Measurements from ENCODE around the gene PRDM12. TPM values are rescaled to one million over a fixed set of nuclear protein-coding genes. Genes with fewer than 3 reads are reported as not detected.

Gene PRDM12
- total RNA-seq, 4 donors from 2014 or later, result 0.21 TPM; not detected in 3

GRCh38 chr9:130660683-130661450, 3.5 kb upstream of the PRDM12 start:
- intact Hi-C loops (cut with DNase I; ENCODE audit: low total_unique reads), result no loop called here
- H3K4me3 ChIP-seq (ENCODE audit: low read depth, poor library complexity, severe bottlenecking), result no peak overlapping the region
- DNase-seq (ENCODE audit: low spot score in 2 of 2), result no peak
- TF ChIP-seq POLR2A (IDR thresholded peaks at IDR 0.05), result no peak
- TF ChIP-seq, protein P1, sequence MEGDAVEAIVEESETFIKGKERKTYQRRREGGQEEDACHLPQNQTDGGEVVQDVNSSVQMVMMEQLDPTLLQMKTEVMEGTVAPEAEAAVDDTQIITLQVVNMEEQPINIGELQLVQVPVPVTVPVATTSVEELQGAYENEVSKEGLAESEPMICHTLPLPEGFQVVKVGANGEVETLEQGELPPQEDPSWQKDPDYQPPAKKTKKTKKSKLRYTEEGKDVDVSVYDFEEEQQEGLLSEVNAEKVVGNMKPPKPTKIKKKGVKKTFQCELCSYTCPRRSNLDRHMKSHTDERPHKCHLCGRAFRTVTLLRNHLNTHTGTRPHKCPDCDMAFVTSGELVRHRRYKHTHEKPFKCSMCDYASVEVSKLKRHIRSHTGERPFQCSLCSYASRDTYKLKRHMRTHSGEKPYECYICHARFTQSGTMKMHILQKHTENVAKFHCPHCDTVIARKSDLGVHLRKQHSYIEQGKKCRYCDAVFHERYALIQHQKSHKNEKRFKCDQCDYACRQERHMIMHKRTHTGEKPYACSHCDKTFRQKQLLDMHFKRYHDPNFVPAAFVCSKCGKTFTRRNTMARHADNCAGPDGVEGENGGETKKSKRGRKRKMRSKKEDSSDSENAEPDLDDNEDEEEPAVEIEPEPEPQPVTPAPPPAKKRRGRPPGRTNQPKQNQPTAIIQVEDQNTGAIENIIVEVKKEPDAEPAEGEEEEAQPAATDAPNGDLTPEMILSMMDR (IDR thresholded peaks at IDR 0.05), result no peak
- 0 to 1% methylated on average over 22 to 53 of the region's 82 CpGs for WGBS, 2 donors

DNA sequence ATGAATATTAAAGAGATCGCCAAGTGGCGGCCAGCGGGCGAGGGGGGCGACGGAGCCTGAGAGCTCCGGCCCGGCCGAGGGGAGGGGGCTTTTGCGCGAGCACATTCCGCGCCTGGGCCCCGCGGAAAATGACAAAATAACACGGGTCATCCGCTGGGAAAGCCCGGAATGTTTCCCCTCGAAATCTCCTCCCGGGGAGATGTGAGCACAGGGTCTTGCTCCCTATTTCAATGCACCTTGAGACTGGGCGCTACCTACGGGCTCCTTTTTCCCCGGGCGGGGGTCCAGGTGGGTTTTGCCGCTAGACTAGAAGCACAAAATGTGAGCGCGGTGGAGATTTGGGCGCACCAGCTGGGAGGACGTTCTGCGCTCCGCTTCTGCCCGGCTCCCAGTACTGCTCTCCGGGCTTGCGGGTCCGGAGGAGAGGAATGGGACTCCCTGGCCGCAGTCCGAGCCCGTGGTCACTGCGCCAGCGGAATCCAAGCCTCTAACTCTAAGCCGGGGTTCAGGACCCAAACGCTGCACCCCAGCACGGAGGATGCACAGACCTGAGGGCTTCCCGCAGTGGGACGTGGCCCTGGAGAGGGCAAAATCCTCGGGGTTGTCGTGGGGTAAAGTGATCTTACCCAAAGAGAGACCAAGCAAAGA, 2.8 kb upstream of the PRDM12 start:
- TF ChIP-seq, protein P1 (IDR thresholded peaks at IDR 0.05), result no peak
- TF ChIP-seq POLR2A (IDR thresholded peaks at IDR 0.05), result no peak
- no peak overlapping the region for H3K4me3 ChIP-seq (ENCODE audit: low read depth, poor library complexity, severe bottlenecking)
- intact Hi-C loops (cut with DNase I; ENCODE audit: low total_unique reads), result no loop called here
- WGBS, 2 donors, result 3% methylated on average over 25 to 42 of the region's 47 CpGs
- no peak for DNase-seq (ENCODE audit: low spot score in 2 of 2)

DNA sequence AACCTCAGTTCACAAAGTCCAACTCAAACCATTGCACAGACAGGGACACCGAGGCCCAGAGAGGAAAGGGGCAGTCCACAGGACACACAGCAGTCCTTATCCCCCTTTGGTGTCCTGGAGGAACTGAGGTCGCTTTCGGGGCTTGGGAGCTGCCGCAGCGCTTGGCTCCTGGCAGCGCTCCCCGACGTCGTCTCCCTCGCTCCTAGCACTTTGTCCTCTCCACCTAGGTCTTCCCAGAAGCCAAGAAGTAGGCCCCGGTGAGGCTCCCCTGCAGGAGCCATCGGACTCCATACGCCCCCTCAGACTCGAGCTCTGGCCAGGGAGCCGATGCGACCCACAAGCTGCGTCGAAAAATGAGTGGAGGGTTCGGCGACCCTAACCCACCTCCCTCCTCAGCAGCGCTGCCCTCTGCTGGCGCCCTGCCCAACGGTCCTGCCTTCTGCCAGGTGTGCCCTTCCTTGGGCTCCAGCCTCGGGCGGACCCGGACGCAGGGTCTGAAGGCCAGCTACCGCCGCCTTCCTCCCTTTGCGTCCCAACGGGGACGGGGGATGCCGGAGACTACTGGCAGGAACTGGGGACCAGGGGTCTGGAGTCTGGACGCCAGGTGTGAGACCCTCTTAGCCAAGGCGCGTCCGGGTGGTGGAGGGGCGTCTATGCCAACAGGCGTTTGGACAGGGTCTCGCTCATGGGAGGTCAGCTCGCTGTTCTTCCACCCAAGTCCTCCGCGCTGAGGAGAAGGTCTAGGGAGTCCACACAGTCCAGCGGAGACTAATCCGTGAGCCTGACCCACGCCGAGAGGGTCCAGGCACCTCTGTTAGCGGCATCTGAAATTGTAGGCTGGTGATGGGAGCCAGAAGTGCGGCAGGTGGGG, 2.1 kb upstream of the PRDM12 start:
- WGBS, 2 donors, result 5 to 7% methylated on average over 37 to 38 of the region's 49 CpGs
- H3K4me3 ChIP-seq (ENCODE audit: low read depth, poor library complexity, severe bottlenecking), result no peak overlapping the region
- no peak for TF ChIP-seq POLR2A (IDR thresholded peaks at IDR 0.05)
- TF ChIP-seq, protein P1 (IDR thresholded peaks at IDR 0.05), result no peak
- intact Hi-C loops (cut with DNase I; ENCODE audit: low total_unique reads), result no loop called here
- DNase-seq (ENCODE audit: low spot score in 2 of 2), result no peak

DNA sequence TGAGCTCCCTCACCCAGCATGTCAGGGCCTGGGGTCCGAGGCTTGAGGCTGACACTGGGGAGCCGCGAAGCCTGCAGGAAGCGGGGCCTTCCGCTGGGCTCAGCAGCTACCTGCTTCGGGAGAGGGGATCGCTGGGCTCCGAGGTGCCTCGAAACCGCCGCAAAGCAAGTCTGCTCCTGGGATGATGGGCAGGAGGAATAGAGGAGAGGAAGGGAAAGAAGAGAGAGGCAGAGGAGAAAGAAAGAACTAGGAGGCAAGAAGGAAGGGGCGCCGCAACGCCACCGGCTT, 1.5 kb upstream of the PRDM12 start:
- TF ChIP-seq, protein P1 (IDR thresholded peaks at IDR 0.05), result no peak
- no peak for TF ChIP-seq POLR2A (IDR thresholded peaks at IDR 0.05)
- intact Hi-C loops (cut with DNase I; ENCODE audit: low total_unique reads), result no loop called here
- WGBS, 2 donors, result 4% methylated on average over 15 of the region's 15 CpGs
- DNase-seq (ENCODE audit: low spot score in 2 of 2), result no peak
- H3K4me3 ChIP-seq (ENCODE audit: low read depth, poor library complexity, severe bottlenecking), result no peak overlapping the region

DNA sequence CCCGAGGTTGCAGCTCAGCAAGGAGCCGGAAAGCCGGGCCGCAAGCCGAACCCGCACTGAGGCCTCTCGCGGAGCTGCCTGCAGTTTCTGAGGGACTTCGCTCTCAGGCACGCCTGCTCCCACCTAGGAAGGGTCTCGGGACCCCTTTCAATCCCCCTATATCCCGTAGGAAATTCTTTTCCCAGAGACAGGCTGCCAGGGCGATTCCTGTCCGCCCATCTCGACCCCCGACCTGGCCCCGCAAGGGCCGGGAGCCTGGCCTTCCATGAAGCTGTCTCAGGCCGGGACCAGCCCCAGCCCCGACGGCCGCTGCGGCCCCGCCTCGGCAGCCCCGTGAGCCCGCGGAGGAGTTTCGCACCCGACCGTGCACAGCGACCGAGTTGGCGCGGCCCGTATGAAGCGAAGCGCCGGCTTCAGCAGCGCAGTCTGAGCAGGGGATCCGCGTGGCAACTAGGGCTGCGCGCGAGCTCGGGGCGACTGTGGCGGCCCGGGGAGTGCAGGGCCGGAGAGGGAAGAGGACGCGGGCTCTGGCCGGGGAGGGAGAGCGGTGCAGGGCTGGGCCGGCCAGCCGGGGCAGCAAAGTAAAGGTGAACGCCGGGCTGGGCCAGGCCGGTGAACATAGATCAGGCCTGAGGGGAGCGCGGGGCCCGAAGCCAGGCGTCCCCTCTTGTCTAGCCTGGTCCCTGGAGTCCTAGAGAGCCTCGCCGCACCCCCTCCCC, 977 bp upstream of the PRDM12 start:
- TF ChIP-seq POLR2A (IDR thresholded peaks at IDR 0.05), result no peak
- TF ChIP-seq, protein P1 (IDR thresholded peaks at IDR 0.05), result no peak
- no peak overlapping the region for H3K4me3 ChIP-seq (ENCODE audit: low read depth, poor library complexity, severe bottlenecking)
- intact Hi-C loops (cut with DNase I; ENCODE audit: low total_unique reads), result no loop called here
- 2% methylated on average over 57 to 65 of the region's 65 CpGs for WGBS, 2 donors
- no peak for DNase-seq (ENCODE audit: low spot score in 2 of 2)
